Liver (tissue), 3 donors: ENCODE measurements around the gene DUS1L.

Source experiments
- EGR1 ChIP-seq, 2 donors: IDR thresholded peaks; 2 replicates each; pipeline ENCODE4 v1.6.1; 2016 to 2018; ENCODE audit warnings: antibody characterized with exemption in 2 of 2, low read depth in 2 of 2
- GABPA ChIP-seq, 2 donors: IDR thresholded peaks in 1 of 2; conservative IDR thresholded peaks in 1 of 2; 2 replicates each; pipeline ENCODE4 v1.6.1; 2016; ENCODE audit warnings: antibody characterized with exemption in 2 of 2, mild to moderate bottlenecking in 1 of 2, moderate library complexity in 1 of 2
- JUND ChIP-seq, 2 donors: IDR thresholded peaks; 2 replicates each; pipeline ENCODE4 v1.6.1; 2016; ENCODE audit warnings: antibody characterized with exemption in 2 of 2
- MAX ChIP-seq: IDR thresholded peaks from 2 replicates; pipeline ENCODE4 v1.6.1; 2016; ENCODE audit warnings: antibody characterized with exemption
- RAD21 ChIP-seq, 2 donors: IDR thresholded peaks; 2 replicates each; pipeline ENCODE4 v1.6.1; 2016; ENCODE audit warnings: antibody characterized with exemption in 2 of 2, mild to moderate bottlenecking in 2 of 2
- REST ChIP-seq: IDR thresholded peaks from 2 replicates; pipeline ENCODE4 v1.6.1; 2016; ENCODE audit warnings: antibody characterized with exemption, mild to moderate bottlenecking
- RXRA ChIP-seq, 2 donors: IDR thresholded peaks; 2 replicates each; pipeline ENCODE4 v1.6.1; 2017 to 2018; ENCODE audit warnings: antibody characterized with exemption in 2 of 2, mild to moderate bottlenecking in 1 of 2
- SP1 ChIP-seq: IDR thresholded peaks from 2 replicates; pipeline ENCODE4 v1.6.1; 2018; ENCODE audit warnings: antibody characterized with exemption, mild to moderate bottlenecking
- TAF1 ChIP-seq: conservative IDR thresholded peaks from 2 replicates; pipeline ENCODE4 v1.6.1; 2016; ENCODE audit warnings: antibody characterized with exemption, mild to moderate bottlenecking
- TF ChIP-seq, protein P1 (sequence below): IDR thresholded peaks from 2 replicates; pipeline ENCODE4 v1.6.1; 2016; ENCODE audit warnings: antibody characterized with exemption
- TF ChIP-seq, protein P2 (sequence below): fragments of 150-350 bp; IDR thresholded peaks from 2 replicates; pipeline ENCODE4 v1.5.1; 2017; ENCODE audit warnings: improper control_type of control experiment, low read depth, low read length; ENCODE audit not compliant: missing input control
- TF ChIP-seq, protein P3 (sequence below): IDR thresholded peaks from 2 replicates; pipeline ENCODE4 v1.6.1; 2016; ENCODE audit warnings: antibody characterized with exemption
- donor health status: healthy.
- donor health status: healthy.

DNA sequence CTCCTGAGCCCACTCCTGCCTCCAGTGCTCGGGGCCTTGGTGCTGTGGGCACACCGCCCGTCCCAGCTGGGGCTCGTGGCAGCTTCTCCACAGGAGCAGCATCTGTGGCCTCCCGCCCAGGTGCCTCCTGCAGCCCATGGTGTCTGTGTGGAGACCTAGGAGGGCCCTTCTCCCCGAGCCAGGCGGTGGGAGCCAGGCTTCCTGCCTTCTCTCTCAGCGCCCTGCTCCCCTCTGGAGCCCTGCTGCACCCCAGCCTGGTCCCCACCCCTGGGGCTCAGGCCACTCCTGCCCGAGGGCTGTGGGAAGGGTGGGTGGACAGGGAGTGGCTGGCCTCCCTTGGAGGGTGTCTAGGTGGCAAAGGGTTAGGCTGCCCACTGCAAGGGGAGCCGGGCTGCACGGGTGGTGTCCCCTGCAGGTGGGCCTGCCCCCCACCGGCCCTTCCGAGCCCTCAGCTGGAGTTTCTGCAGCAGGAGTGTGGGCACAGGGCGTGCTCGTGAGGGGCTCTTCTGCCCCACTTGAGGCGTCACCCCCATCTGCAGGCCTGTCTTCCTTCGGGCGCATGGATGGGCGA is 53.9 kb downstream of the DUS1L start:
- TF ChIP-seq, protein P1, sequence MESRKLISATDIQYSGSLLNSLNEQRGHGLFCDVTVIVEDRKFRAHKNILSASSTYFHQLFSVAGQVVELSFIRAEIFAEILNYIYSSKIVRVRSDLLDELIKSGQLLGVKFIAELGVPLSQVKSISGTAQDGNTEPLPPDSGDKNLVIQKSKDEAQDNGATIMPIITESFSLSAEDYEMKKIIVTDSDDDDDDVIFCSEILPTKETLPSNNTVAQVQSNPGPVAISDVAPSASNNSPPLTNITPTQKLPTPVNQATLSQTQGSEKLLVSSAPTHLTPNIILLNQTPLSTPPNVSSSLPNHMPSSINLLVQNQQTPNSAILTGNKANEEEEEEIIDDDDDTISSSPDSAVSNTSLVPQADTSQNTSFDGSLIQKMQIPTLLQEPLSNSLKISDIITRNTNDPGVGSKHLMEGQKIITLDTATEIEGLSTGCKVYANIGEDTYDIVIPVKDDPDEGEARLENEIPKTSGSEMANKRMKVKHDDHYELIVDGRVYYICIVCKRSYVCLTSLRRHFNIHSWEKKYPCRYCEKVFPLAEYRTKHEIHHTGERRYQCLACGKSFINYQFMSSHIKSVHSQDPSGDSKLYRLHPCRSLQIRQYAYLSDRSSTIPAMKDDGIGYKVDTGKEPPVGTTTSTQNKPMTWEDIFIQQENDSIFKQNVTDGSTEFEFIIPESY: no peak
- TF ChIP-seq, protein P2, sequence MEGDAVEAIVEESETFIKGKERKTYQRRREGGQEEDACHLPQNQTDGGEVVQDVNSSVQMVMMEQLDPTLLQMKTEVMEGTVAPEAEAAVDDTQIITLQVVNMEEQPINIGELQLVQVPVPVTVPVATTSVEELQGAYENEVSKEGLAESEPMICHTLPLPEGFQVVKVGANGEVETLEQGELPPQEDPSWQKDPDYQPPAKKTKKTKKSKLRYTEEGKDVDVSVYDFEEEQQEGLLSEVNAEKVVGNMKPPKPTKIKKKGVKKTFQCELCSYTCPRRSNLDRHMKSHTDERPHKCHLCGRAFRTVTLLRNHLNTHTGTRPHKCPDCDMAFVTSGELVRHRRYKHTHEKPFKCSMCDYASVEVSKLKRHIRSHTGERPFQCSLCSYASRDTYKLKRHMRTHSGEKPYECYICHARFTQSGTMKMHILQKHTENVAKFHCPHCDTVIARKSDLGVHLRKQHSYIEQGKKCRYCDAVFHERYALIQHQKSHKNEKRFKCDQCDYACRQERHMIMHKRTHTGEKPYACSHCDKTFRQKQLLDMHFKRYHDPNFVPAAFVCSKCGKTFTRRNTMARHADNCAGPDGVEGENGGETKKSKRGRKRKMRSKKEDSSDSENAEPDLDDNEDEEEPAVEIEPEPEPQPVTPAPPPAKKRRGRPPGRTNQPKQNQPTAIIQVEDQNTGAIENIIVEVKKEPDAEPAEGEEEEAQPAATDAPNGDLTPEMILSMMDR: no peak
- TF ChIP-seq RAD21 (IDR thresholded peaks at IDR 0.05) (no peak), GABPA (IDR thresholded peaks at IDR 0.05 in 1 of 2, conservative IDR thresholded peaks at IDR 0.05 in 1 of 2) (no peak), RXRA (IDR thresholded peaks at IDR 0.05) (no peak), JUND (IDR thresholded peaks at IDR 0.05) (no peak), TAF1 (no peak), SP1 (no peak), REST (no peak), MAX (no peak), EGR1 (IDR thresholded peaks at IDR 0.05; ENCODE audit: low read depth in 2 of 2) (no peak)
- TF ChIP-seq, protein P3, sequence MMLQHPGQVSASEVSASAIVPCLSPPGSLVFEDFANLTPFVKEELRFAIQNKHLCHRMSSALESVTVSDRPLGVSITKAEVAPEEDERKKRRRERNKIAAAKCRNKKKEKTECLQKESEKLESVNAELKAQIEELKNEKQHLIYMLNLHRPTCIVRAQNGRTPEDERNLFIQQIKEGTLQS: no peak
